HG02981 (cell line): Measurements from ENCODE around the gene MSX1.

ENCODE experiments used
- ATAC-seq: cut with Tn5 transposase; IDR thresholded peaks from one replicate; pipeline ENCODE4 v1.9.1; 2021; ENCODE audit warnings: mild to moderate bottlenecking, moderate library complexity; ENCODE audit not compliant: unreplicated experiment

The MSX1 gene

GRCh38 chr4:4857001-4857808, 2.3 kb upstream of the MSX1 start:
- ATAC-seq, result no peak

DNA sequence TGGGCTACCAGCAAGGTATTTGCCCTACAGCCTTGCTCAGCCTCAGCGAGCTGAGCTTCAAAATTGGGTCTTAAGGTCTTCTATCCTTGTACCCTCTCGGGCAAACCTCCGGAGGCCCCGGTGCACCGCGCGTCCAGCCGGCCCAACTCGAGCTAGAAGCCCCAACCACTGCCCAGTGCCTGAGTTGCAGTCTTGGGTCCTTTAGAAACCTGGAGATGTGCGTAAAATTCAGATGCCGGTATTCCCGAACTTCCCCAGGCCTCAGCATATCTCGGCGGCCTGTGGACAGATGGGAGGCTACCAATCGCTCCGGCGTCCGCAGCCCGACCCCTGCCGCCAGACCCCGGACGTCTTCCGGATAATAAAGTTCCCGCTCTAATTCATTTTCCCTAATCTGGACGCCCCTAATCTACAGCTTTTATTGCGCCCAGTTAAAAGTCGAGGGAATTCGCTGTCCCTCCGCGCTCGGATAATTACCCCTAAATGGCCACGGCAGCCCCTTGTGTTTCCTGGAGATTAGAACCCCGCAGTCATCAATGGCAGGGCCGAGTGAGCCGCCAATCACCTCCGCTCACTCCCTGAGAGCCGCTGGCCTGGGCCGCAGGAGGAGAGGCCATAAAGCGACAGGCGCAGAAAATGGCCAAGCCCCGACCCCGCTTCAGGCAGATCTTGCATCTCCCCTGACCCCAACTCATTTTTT, 1.5 kb upstream of the MSX1 start:
- no peak for ATAC-seq

- no peak for ATAC-seq
Observed at GRCh38 chr4:4858527-4859324, 739 bp upstream of the MSX1 start.

- peak; percentile 29 for ATAC-seq
Observed at GRCh38 chr4:4859799-4860599, 534 bp downstream of the MSX1 start.

DNA sequence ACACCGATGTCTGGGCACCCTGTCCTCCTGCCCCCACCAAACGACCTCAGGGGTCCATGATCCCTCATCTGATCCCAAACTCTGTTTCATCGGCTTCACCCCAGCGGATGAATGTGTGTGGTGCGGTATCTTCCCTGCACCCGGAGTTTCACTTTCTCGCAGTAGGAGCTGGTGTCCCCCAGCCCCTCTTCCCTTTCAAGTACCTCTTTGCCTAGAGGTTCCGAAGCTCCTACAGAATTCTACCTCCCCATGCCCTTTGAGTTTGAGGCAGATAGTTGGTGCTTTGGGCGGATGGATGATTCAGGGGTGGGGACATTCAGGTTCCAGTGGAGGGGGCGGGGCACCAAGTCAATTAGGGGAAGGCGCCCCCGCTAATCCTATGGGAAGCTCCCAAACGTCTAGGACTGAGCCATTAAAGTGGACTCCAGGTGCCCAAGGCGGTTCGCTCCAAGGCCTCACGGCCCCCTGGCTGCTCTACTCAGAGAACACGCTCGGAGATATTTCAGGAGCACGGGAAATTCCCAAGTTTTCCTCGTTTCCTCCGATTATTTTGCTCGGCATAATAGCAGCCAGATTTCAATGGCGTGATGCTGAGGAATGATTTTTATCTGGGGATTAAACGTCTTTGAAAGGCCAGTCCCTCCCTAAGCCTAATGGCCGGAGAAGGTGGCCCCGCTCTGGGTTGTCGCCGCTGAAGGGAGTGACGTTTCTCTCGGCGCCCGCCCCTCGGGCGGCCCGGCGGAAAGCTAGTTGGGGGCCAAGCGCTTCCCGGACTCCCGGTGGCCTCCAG, 1.3 kb downstream of the MSX1 start:
- ATAC-seq, result no peak

DNA sequence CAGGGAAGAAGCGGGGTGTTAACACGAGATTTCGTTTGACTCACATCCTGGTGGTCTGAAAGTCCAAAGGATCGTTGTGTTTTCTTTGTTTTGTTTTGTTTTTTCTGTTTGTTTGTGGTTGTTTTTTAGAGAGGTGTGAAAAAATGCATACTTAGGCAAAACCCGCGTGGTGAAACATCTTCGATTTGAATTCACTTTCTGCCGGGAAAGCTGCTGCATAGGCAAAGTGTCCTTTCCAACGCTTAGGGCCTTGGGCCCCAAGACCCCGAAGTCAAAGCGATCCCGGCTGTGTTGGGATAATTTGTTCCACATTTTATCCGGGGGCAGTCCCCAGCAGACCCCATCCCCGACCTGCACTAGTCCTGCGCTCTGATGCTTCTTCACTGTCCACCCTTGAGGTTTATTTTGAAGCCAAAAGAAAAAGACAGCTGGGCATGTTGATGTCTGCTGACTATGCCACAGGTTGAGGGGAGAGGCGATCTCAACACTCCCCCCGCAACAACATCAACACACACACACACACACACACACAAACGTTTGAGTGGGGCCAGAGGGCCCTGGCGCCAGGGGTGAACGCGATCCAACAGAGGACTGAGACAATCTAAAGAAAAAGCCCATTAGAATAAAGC, 2.0 kb downstream of the MSX1 start:
- ATAC-seq, result no peak

- ATAC-seq, result no peak
Observed at GRCh38 chr4:4862071-4862551, 2.6 kb downstream of the MSX1 start.

DNA sequence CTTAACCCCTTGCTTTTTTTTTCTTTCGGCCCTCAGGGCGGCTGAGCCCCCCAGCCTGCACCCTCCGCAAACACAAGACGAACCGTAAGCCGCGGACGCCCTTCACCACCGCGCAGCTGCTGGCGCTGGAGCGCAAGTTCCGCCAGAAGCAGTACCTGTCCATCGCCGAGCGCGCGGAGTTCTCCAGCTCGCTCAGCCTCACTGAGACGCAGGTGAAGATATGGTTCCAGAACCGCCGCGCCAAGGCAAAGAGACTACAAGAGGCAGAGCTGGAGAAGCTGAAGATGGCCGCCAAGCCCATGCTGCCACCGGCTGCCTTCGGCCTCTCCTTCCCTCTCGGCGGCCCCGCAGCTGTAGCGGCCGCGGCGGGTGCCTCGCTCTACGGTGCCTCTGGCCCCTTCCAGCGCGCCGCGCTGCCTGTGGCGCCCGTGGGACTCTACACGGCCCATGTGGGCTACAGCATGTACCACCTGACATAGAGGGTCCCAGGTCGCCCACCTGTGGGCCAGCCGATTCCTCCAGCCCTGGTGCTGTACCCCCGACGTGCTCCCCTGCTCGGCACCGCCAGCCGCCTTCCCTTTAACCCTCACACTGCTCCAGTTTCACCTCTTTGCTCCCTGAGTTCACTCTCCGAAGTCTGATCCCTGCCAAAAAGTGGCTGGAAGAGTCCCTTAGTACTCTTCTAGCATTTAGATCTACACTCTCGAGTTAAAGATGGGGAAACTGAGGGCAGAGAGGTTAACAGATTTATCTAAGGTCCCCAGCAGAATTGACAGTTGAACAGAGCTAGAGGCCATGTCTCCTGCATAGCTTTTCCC, 3.4 kb downstream of the MSX1 start:
- no peak for ATAC-seq

GRCh38 chr4:4864443-4864939, 5.0 kb downstream of the MSX1 start:
- no peak for ATAC-seq

- no peak for ATAC-seq
Observed at GRCh38 chr4:4864940-4865704, 5.7 kb downstream of the MSX1 start.

- no peak for ATAC-seq
Observed at GRCh38 chr4:4865705-4866123, 6.2 kb downstream of the MSX1 start.

DNA sequence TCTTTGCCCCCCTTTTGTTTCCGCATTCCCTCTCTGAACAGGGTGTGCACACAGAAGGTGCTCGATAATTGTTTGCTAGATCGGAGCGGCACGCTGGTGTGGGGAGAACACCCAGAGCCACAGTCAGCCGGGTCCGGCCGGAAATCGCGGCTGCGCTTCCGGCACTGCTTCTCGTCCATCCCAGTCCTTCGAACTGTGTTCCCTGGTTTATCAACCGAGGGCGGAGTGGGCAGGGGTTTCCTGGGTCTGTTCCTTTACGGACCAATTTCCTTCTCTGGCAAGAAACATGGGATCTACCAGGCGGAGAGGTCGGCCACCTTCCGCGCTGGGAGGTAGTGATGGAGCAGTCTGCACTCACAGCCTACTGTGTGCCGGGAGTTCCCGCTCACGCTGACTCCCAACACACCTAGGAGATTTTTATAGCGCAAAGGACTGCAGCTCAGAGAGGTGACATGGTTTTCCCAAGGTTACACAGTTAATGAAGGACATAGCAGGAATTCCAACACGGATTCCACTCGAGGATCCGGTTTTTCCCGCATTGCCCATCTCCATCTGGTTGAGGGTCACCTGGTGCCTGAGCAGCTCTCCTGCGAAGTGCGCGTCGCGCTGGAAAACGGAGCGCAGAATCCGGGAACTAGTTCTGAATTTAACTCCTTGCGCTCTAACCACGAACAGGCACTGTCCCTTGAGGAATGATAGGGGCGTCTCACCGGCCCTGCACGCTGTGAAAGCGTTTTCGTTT, 6.8 kb downstream of the MSX1 start:
- ATAC-seq, result no peak

DNA sequence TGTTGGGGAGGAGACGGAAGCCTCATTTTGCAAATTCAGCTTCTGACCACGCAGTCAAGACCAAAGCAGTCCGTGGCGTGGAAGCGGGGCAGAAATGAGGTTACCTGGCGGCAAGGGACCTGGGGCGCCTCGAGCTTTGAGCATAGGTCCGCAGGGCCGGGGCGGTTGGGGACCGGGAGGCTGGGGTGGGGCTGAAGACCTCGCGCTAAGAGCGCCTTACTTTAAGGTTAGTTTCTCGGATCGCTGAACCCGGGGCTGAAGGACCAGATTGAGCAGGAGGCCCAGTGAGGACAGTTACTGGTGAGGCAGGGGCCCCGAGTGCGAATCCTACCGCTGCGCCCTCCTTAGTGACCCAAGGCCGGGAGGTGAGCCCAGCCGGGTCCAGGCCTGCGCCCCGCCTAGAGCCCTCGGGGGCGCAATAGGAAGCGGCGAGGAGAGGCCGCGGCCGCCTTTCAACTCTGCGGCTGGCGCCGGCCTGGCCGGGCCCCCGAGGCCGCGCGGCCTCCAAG, 7.5 kb downstream of the MSX1 start:
- ATAC-seq, result no peak

DNA sequence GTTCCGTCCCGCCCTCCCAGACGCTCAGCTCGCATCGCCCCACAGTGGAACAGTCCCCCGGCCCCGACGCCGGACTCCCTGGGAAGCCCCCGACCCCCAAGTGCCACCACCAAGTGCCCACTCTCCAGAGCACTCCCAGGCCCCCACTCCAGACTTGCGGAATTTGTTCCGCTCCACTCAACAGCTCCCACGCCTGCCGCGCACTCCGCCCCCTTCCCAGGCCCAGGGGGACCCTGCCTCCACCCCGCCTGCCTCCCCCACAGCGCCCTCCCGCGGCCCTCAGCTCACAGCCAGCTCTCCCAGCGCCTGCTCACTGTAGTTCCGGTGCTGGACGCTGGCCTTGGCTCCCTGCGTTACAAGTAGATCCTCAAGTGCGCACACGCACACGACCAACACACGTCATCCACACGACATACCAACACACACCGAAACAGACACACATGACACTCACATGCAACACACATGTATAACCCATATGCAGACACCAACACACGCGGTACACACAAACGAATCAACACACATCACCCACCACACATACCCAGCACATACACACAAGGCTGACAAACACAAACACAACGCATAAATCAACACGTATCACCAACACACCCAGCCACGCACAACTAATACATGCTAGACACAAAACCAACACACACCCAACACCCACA, 8.0 kb downstream of the MSX1 start:
- no peak for ATAC-seq

DNA sequence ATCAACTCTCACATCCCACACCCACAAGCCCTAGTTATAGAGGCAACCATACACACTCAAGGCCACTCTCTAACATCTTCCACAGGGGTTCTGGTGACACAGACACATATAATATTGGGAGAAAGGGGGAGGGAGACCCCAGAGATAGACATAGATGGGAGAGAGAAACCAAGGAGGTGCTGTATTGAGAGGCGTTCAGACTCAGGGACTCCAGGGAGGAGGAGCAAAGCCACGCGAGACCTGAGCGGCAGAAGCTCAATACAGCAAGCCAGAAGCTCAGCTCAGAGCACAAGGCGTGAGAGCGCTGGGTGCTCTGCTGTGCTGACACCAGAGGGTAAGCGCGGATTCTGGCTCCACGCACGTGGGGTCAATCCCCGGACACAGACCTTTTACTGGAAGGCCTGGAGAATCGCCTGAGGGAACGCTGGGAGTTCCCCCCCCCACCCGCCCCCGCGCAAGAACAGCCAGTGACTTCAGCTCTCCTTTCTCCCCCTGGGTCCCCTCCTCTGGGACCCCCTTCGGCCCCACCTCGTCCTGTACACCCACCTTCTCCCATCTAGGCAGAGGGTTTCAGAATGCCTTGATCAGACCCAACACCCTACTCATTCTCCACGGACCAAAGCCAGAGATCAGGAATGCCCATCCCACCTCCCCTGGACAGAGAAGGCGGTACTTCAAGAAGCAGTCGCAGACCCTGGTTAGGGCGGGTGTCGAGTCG, 8.7 kb downstream of the MSX1 start:
- no peak for ATAC-seq
